B cell (primary cell): Measurements from ENCODE around the gene ATAD2B. TPM values are rescaled to one million over a fixed set of nuclear protein-coding genes. Genes with fewer than 3 reads are reported as not detected.
"Not testable (repeated sequence)": the region's sequence is repeated elsewhere in the genome, so short reads cannot be mapped to it uniquely, and the experiment has no call there.

Experiments
- ATAC-seq: fragments of 200-7000 bp; cut with Tn5 transposase; one replicate; pipeline ENCODE4 v1.10.0; 2021; ENCODE audit warnings: low read depth, mild to moderate bottlenecking, moderate number of reproducible peaks, moderate library complexity
- CTCF ChIA-PET: fragments of 350-600 bp; sonication (Branson Sonifier 250); formaldehyde crosslinking; loops from one replicate; lab custom pipeline; 2021; ENCODE audit warnings: antibody characterized with exemption, inconsistent platforms; lab: Charles Lee
- POLR2A ChIA-PET: fragments of 350-600 bp; sonication (Branson Sonifier 250); formaldehyde crosslinking; loops from one replicate; lab custom pipeline; 2021; ENCODE audit warnings: antibody characterized with exemption; lab: Charles Lee
- DNase-seq: peaks from one replicate; pipeline ENCODE4 v3.0.0; 2013
- H2AFZ ChIP-seq: 2 replicates; pipeline ENCODE4 v1.6.1; 2012; ENCODE audit warnings: mild to moderate bottlenecking, low read depth, low read length; ENCODE audit not compliant: insufficient read depth, poor library complexity, severe bottlenecking
- H3K27ac ChIP-seq, 2 donors: 1 replicate in 1 of 2; 2 replicates in 1 of 2; pipeline ENCODE4 v1.5.1; 2012 to 2013; ENCODE audit warnings: low read length in 2 of 2, mild to moderate bottlenecking in 2 of 2, moderate library complexity in 1 of 2
- H3K27me3 ChIP-seq, 4 experiments: fragments of 200-600 bp in 1 of 4; sonication (generic) in 1 of 4; replicated peaks in 1 of 4; 1 replicate in 2 of 4; 2 replicates in 2 of 4; pipeline versions ENCODE4 v1.6.1 to v1.7.0; 2013 to 2016; ENCODE audit warnings: low read length in 3 of 4, mild to moderate bottlenecking in 2 of 4, mixed read lengths in 1 of 4, moderate library complexity in 1 of 4; ENCODE audit not compliant: insufficient read depth in 4 of 4, control insufficient read depth in 3 of 4; ENCODE audit errors: control extremely low read depth in 1 of 4
- H3K36me3 ChIP-seq, 2 experiments: replicated peaks in 1 of 2; 1 replicate in 1 of 2; 2 replicates in 1 of 2; pipeline versions ENCODE4 v1.6.1 to v1.7.1; 2013; ENCODE audit warnings: low read length in 1 of 2; ENCODE audit not compliant: insufficient read depth in 2 of 2, control insufficient read depth in 1 of 2; ENCODE audit errors: control extremely low read depth in 1 of 2, extremely low read depth in 1 of 2
- H3K4me1 ChIP-seq, 2 donors: fragments of 200-600 bp in 1 of 2; sonication (generic) in 1 of 2; 1 replicate in 1 of 2; 2 replicates in 1 of 2; pipeline versions ENCODE4 v1.5.1 to v1.6.1; 2013 to 2017; ENCODE audit warnings: low read length in 2 of 2; ENCODE audit not compliant: control insufficient read depth in 2 of 2, insufficient read depth in 2 of 2
- H3K4me2 ChIP-seq: replicated peaks from 2 replicates; pipeline ENCODE3; 2012; ENCODE audit warnings: mild to moderate bottlenecking, low read depth, low read length; ENCODE audit not compliant: poor library complexity, severe bottlenecking
- H3K4me3 ChIP-seq, 5 experiments: fragments of 200-600 bp in 1 of 5; sonication (generic) in 1 of 5; 1 replicate in 3 of 5; 2 replicates in 2 of 5; pipeline versions ENCODE4 v1.5.1 to v1.7.0; 2011 to 2016; ENCODE audit warnings: low read length in 4 of 5, mild to moderate bottlenecking in 4 of 5, low read depth in 2 of 5, control low read depth in 1 of 5, moderate library complexity in 1 of 5; ENCODE audit not compliant: insufficient read depth in 1 of 5; ENCODE audit errors: control extremely low read depth in 1 of 5, extremely low read depth in 1 of 5
- H3K79me2 ChIP-seq: fragments of 200-600 bp; sonication (generic); one replicate; pipeline ENCODE4 v1.6.0; 2016; ENCODE audit warnings: low read length; ENCODE audit not compliant: control insufficient read depth, insufficient read depth
- H3K9ac ChIP-seq: fragments of 200-600 bp; sonication (generic); 2 replicates; pipeline ENCODE4 v1.6.1; 2017; ENCODE audit warnings: mild to moderate bottlenecking, low read length, moderate library complexity
- H3K9me3 ChIP-seq, 3 donors: one replicate each; pipeline versions ENCODE4 v1.6.1 to v1.7.1; 2013; ENCODE audit warnings: low read length in 2 of 3; ENCODE audit not compliant: control insufficient read depth in 2 of 3, insufficient read depth in 1 of 3; ENCODE audit errors: control extremely low read depth in 1 of 3
- H4K20me1 ChIP-seq: 2 replicates; pipeline ENCODE4 v1.6.0; 2012; ENCODE audit warnings: mild to moderate bottlenecking, low read length; ENCODE audit not compliant: insufficient read depth, control insufficient read depth, poor library complexity, severe bottlenecking
- H3K27ac Mint-ChIP-seq: one replicate; pipeline ENCODE4 v1.8.0; 2021; ENCODE audit warnings: mixed read lengths
- H3K27me3 Mint-ChIP-seq: one replicate; pipeline ENCODE4 v1.8.0; 2021; ENCODE audit warnings: mixed read lengths
- H3K4me1 Mint-ChIP-seq: one replicate; pipeline ENCODE4 v1.8.0; 2021; ENCODE audit warnings: mixed read lengths
- H3K4me3 Mint-ChIP-seq: one replicate; pipeline ENCODE4 v1.8.0; 2021; ENCODE audit warnings: mixed read lengths
- H3K9me3 Mint-ChIP-seq: one replicate; pipeline ENCODE4 v1.8.0; 2022; ENCODE audit warnings: mixed read lengths; ENCODE audit not compliant: insufficient read depth
- CTCF ChIP-seq: fragments of 200-600 bp; IDR thresholded peaks from one replicate; pipeline ENCODE4 v1.8.0; 2022; ENCODE audit warnings: antibody characterized with exemption, mild to moderate bottlenecking
- EZH2 ChIP-seq: IDR thresholded peaks from 2 replicates; pipeline ENCODE4 v1.6.1; 2012; ENCODE audit warnings: borderline replicate concordance, low read depth, mild to moderate bottlenecking, moderate library complexity, low read length; ENCODE audit not compliant: insufficient read depth, poor library complexity, severe bottlenecking
- WGBS: methylation state at CpG from one replicate; pipeline ENCODE4 v1.1.5; 2013; ENCODE audit warnings: missing lambda C conversion rate; ENCODE audit not compliant: insufficient coverage; 5-methylcytosine and 5-hydroxymethylcytosine counted together
- intact Hi-C: fragments of 100-400 bp; cut with micrococcal nuclease; formaldehyde crosslinking; loops from one replicate; pipeline ENCODE4 v1.10.0; 2022
- polyA plus RNA-seq: library from polyadenylated mRNA; depleted of rRNA; stranded (reverse); fragments of >200 nt; gene quantifications from 2 replicates; pipeline ENCODE4 v1.2.3, GENCODE V29; 2012
- total RNA-seq, 2 donors: library from RNA; stranded (reverse); fragments of 120-200 nt in 1 of 2; gene quantifications; 1 replicate in 1 of 2; 2 replicates in 1 of 2; pipeline versions ENCODE4 v1.2.3 to v1.2.4, GENCODE V29; 2013 to 2022

ATAD2B gene
- total and polyA plus RNA-seq, 2 donors (not counting 1 experiment from before 2014, with no cell fraction given): 5.1 to 90.8 TPM

- Mint-ChIP-seq H3K4me3 (no peak overlapping the region), H3K27ac (no peak overlapping the region), H3K4me1 (peaks cover 2% of the 10 kb centered on the region), H3K9me3 (no peaks in the 10 kb centered on the region), H3K27me3 (no peaks in the 10 kb centered on the region)
- no peak for DNase-seq
- 100% methylated on average over 1 of the region's 6 CpGs for WGBS
- Histone ChIP-seq H4K20me1 (no peaks in the 10 kb centered on the region), H2AFZ (no peak overlapping the region), H3K27me3 (no peaks in the 10 kb centered on the region), H3K9me3 (no peaks in the 10 kb centered on the region), H3K4me1 (no peaks in the 10 kb centered on the region), H3K27ac (no peak overlapping the region), H3K4me2 (no peak overlapping the region), H3K4me3 (no peak overlapping the region), H3K79me2 (peaks cover 17% of the 10 kb centered on the region), H3K36me3 (peaks cover 0 to 2% of the 10 kb centered on the region in 2 experiments), H3K9ac (no peak overlapping the region)
- no peak for ATAC-seq
- ChIA-PET POLR2A (no interaction called here), CTCF (no interaction called here)
- intact Hi-C loops: no loop called here
- TF ChIP-seq CTCF (no peak), EZH2 (no peak)
Observed at GRCh38 chr2:23954325-23955014, 27.5 kb upstream of the ATAD2B start.

GRCh38 chr2:23953625-23954024 is 26.7 kb upstream of the ATAD2B start:
- intact Hi-C loops: no loop called here
- H3K4me1 Mint-ChIP-seq: peaks cover 2% of the 10 kb centered on the region
- Histone ChIP-seq H2AFZ (no peak overlapping the region), H3K36me3 (peaks cover 0 to 2% of the 10 kb centered on the region in 2 experiments), H3K4me1 (no peaks in the 10 kb centered on the region), H3K9ac (no peak overlapping the region), H3K4me2 (no peak overlapping the region), H3K27ac (no peak overlapping the region), H4K20me1 (no peaks in the 10 kb centered on the region), H3K79me2 (peaks cover 23% of the 10 kb centered on the region), H3K9me3 (no peaks in the 10 kb centered on the region), H3K4me3 (no peak overlapping the region), H3K27me3 (no peaks in the 10 kb centered on the region)
- H3K27me3 Mint-ChIP-seq: no peaks in the 10 kb centered on the region
- no peak overlapping the region for H3K27ac Mint-ChIP-seq
- no peak for DNase-seq
- H3K4me3 Mint-ChIP-seq: no peak overlapping the region
- ATAC-seq: no peak
- ChIA-PET CTCF (no interaction called here), POLR2A (no interaction called here)
- TF ChIP-seq CTCF: no peak
- no peaks in the 10 kb centered on the region for H3K9me3 Mint-ChIP-seq

GRCh38 chr2:23952558-23952957 is 25.6 kb upstream of the ATAD2B start:
- H3K4me3 Mint-ChIP-seq, H3K27me3 ChIP-seq, H2AFZ ChIP-seq, CTCF ChIA-PET, POLR2A ChIA-PET, H3K27me3 Mint-ChIP-seq, H3K36me3 ChIP-seq, H3K9me3 Mint-ChIP-seq, H3K9ac ChIP-seq, ATAC-seq, H3K4me1 Mint-ChIP-seq, H4K20me1 ChIP-seq, H3K4me2 ChIP-seq, intact Hi-C loops, H3K27ac ChIP-seq, H3K27ac Mint-ChIP-seq, H3K4me3 ChIP-seq, H3K4me1 ChIP-seq, DNase-seq, H3K9me3 ChIP-seq: not testable (repeated sequence)
- peaks cover 31% of the 10 kb centered on the region for H3K79me2 ChIP-seq
- no CpG with 5 or more reads among the region's 3 CpGs for WGBS
